Nephron progenitor cell (in vitro differentiated cells): Measurements from ENCODE around the gene ELANE.

Experiments
- DNase-seq: peaks from one replicate; pipeline ENCODE4 v3.0.0; 2021
- H3K27ac Mint-ChIP-seq: 2 replicates; pipeline ENCODE4 v1.8.0; 2021; ENCODE audit warnings: mild to moderate bottlenecking, moderate library complexity, mixed read lengths
- H3K27me3 Mint-ChIP-seq: 2 replicates; pipeline ENCODE4 v1.8.0; 2021; ENCODE audit warnings: mild to moderate bottlenecking, low read depth, mixed read lengths; ENCODE audit not compliant: poor library complexity
- H3K36me3 Mint-ChIP-seq: 2 replicates; pipeline ENCODE4 v1.8.0; 2021; ENCODE audit warnings: low read depth, mixed read lengths
- H3K4me1 Mint-ChIP-seq: 2 replicates; pipeline ENCODE4 v1.8.0; 2021; ENCODE audit warnings: mixed read lengths
- H3K4me3 Mint-ChIP-seq: 2 replicates; pipeline ENCODE4 v1.8.0; 2021; ENCODE audit warnings: mild to moderate bottlenecking, moderate library complexity, mixed read lengths
- H3K9me3 Mint-ChIP-seq: 2 replicates; pipeline ENCODE4 v1.8.0; 2021; ENCODE audit warnings: mild to moderate bottlenecking, moderate library complexity, mixed read lengths
- CTCF ChIP-seq: fragments of 200-600 bp; sonication (generic); IDR thresholded peaks from 2 replicates; pipeline ENCODE4 v1.5.0; 2021; ENCODE audit warnings: antibody characterized with exemption

ELANE gene

GRCh38 chr19:881385-882071, 29.4 kb downstream of the ELANE start:
- H3K4me3 Mint-ChIP-seq: no peak overlapping the region
- no peaks in the 10 kb centered on the region for H3K9me3 Mint-ChIP-seq
- H3K27me3 Mint-ChIP-seq: no peaks in the 10 kb centered on the region
- H3K27ac Mint-ChIP-seq: no peak overlapping the region
- peaks cover 31% of the 10 kb centered on the region for H3K36me3 Mint-ChIP-seq
- TF ChIP-seq CTCF: no peak
- H3K4me1 Mint-ChIP-seq: no peaks in the 10 kb centered on the region
- no peak for DNase-seq

GRCh38 chr19:882871-883497, 30.9 kb downstream of the ELANE start:
- H3K4me1 Mint-ChIP-seq: no peaks in the 10 kb centered on the region
- peaks cover 42% of the 10 kb centered on the region for H3K36me3 Mint-ChIP-seq
- DNase-seq: no peak
- no peaks in the 10 kb centered on the region for H3K27me3 Mint-ChIP-seq
- TF ChIP-seq CTCF: no peak
- no peak overlapping the region for H3K27ac Mint-ChIP-seq
- H3K4me3 Mint-ChIP-seq: no peak overlapping the region
- no peaks in the 10 kb centered on the region for H3K9me3 Mint-ChIP-seq

GRCh38 chr19:883661-884211, 31.6 kb downstream of the ELANE start:
- Mint-ChIP-seq H3K27me3 (no peaks in the 10 kb centered on the region), H3K9me3 (no peaks in the 10 kb centered on the region), H3K4me3 (no peak overlapping the region), H3K27ac (no peak overlapping the region), H3K36me3 (peaks cover 43% of the 10 kb centered on the region), H3K4me1 (no peaks in the 10 kb centered on the region)
- no peak for DNase-seq
- TF ChIP-seq CTCF: no peak

GRCh38 chr19:884420-885211, 32.5 kb downstream of the ELANE start:
- H3K4me1 Mint-ChIP-seq: no peaks in the 10 kb centered on the region
- peaks cover 45% of the 10 kb centered on the region for H3K36me3 Mint-ChIP-seq
- no peak for TF ChIP-seq CTCF
- H3K4me3 Mint-ChIP-seq: no peak overlapping the region
- H3K9me3 Mint-ChIP-seq: no peaks in the 10 kb centered on the region
- no peaks in the 10 kb centered on the region for H3K27me3 Mint-ChIP-seq
- no peak overlapping the region for H3K27ac Mint-ChIP-seq
- no peak for DNase-seq

- Mint-ChIP-seq H3K36me3 (peaks cover 43% of the 10 kb centered on the region), H3K27ac (no peak overlapping the region), H3K9me3 (no peaks in the 10 kb centered on the region), H3K4me3 (no peak overlapping the region), H3K27me3 (no peaks in the 10 kb centered on the region), H3K4me1 (no peaks in the 10 kb centered on the region)
- DNase-seq: no peak
- TF ChIP-seq CTCF: no peak
Observed at GRCh38 chr19:885536-886224, 33.6 kb downstream of the ELANE start.
